Activated B cell treated with CpG ODN at 0.5 μM for 24 hours (primary cell): Measurements from ENCODE around the gene OR4D2. TPM values are rescaled to one million over a fixed set of nuclear protein-coding genes. Genes with fewer than 3 reads are reported as not detected.

Source experiments
- ATAC-seq: fragments of 200-7000 bp; cut with Tn5 transposase; one replicate; pipeline ENCODE4 v1.10.0; 2021; ENCODE audit warnings: low read depth, mild to moderate bottlenecking, moderate library complexity
- CTCF ChIA-PET: fragments of 350-600 bp; sonication (Branson Sonifier 250); formaldehyde crosslinking; loops from one replicate; lab custom pipeline; 2021; ENCODE audit warnings: antibody characterized with exemption; lab: Charles Lee
- POLR2A ChIA-PET: fragments of 350-600 bp; sonication (Branson Sonifier 250); formaldehyde crosslinking; loops from one replicate; lab custom pipeline; 2021; ENCODE audit warnings: antibody characterized with exemption; lab: Charles Lee
- DNase-seq: peaks from one replicate; pipeline ENCODE4 v3.0.0; 2022
- H3K27ac Mint-ChIP-seq: one replicate; pipeline ENCODE4 v1.8.0; 2020; ENCODE audit warnings: mixed read lengths
- H3K27me3 Mint-ChIP-seq: one replicate; pipeline ENCODE4 v1.8.0; 2021; ENCODE audit warnings: mixed read lengths
- H3K36me3 Mint-ChIP-seq: one replicate; pipeline ENCODE4 v1.8.0; 2021; ENCODE audit warnings: low read depth, mixed read lengths
- H3K4me1 Mint-ChIP-seq: one replicate; pipeline ENCODE4 v1.8.0; 2021; ENCODE audit warnings: mixed read lengths
- H3K4me3 Mint-ChIP-seq: one replicate; pipeline ENCODE4 v1.8.0; 2020; ENCODE audit warnings: mild to moderate bottlenecking, mixed read lengths
- H3K9me3 Mint-ChIP-seq: one replicate; pipeline ENCODE4 v1.8.0; 2020; ENCODE audit warnings: mixed read lengths
- intact Hi-C: fragments of 100-400 bp; cut with micrococcal nuclease; formaldehyde crosslinking; loops from one replicate; pipeline ENCODE4 v1.15.1; 2024
- total RNA-seq: library from RNA; stranded (reverse); gene quantifications from 2 replicates; pipeline ENCODE4 v1.2.3, GENCODE V29; 2022
- TF ChIP-seq, protein P1 (sequence below): fragments of 200-600 bp; IDR thresholded peaks from one replicate; pipeline ENCODE4 v1.8.0; 2022; ENCODE audit warnings: antibody characterized with exemption, mild to moderate bottlenecking

OR4D2 gene
- total RNA-seq, 1 donor from 2014 or later, result not detected

DNA sequence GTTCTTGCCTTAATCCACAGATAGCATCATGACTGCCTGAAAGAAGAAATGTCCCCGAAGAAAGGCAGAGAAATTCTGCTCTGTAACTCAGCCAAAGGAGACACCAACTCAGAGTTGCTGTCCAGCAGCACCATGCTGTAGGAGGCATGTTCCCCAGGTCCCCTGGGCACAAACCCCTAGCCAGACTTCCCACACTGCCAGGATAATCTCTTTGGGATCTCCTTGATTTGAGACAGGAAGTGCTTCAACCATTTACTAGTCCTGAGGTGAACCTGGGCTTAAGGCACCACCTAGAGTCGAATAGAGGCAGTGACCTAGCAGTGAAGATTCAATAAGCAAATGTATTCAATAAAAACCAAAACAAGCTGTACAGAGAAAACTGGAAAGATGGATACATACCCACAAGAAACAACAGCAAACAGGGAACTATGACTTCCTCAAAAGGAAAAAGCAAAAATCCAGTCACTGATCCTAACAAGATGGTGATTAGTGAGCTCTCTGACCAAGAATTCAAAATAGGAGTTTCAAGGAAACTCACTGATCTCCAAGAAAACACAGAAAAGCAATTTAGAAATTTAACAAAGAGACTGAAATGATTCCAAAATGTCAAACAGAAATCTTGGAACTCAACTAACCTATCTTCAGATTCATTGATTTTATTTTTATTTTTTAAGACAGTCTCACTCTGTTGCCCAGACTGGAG lies 5.7 kb downstream of the OR4D2 start:
- Mint-ChIP-seq H3K4me1 (no peaks in the 10 kb centered on the region), H3K4me3 (no peak overlapping the region), H3K27ac (no peak overlapping the region), H3K9me3 (no peaks in the 10 kb centered on the region), H3K27me3 (peaks cover 42% of the 10 kb centered on the region), H3K36me3 (no peaks in the 10 kb centered on the region)
- DNase-seq, result no peak
- ChIA-PET POLR2A (no interaction called here), CTCF (no interaction called here)
- no peak for ATAC-seq
- intact Hi-C loops, result no loop called here
- TF ChIP-seq, protein P1, sequence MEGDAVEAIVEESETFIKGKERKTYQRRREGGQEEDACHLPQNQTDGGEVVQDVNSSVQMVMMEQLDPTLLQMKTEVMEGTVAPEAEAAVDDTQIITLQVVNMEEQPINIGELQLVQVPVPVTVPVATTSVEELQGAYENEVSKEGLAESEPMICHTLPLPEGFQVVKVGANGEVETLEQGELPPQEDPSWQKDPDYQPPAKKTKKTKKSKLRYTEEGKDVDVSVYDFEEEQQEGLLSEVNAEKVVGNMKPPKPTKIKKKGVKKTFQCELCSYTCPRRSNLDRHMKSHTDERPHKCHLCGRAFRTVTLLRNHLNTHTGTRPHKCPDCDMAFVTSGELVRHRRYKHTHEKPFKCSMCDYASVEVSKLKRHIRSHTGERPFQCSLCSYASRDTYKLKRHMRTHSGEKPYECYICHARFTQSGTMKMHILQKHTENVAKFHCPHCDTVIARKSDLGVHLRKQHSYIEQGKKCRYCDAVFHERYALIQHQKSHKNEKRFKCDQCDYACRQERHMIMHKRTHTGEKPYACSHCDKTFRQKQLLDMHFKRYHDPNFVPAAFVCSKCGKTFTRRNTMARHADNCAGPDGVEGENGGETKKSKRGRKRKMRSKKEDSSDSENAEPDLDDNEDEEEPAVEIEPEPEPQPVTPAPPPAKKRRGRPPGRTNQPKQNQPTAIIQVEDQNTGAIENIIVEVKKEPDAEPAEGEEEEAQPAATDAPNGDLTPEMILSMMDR, result no peak

DNA sequence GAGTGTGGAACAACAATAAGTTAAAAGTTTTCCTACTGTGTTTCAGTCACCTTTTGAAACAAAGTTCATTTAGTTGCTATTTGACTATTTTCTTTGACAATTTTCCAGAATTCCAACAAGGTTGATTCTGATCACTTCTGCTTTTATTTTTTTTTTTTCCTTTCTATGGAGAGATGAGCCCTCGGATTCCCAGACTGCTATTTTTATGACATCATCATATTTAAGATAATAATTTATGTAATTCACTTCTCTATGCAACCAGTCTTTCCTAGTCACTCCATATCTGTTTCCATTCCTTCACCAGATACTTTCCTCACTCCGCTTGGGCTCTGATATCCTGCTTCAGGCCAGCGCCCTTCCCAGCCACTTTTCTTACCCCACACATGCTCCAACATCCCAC lies 8.1 kb downstream of the OR4D2 start:
- ChIA-PET CTCF (no interaction called here), POLR2A (no interaction called here)
- TF ChIP-seq, protein P1, result no peak

DNA sequence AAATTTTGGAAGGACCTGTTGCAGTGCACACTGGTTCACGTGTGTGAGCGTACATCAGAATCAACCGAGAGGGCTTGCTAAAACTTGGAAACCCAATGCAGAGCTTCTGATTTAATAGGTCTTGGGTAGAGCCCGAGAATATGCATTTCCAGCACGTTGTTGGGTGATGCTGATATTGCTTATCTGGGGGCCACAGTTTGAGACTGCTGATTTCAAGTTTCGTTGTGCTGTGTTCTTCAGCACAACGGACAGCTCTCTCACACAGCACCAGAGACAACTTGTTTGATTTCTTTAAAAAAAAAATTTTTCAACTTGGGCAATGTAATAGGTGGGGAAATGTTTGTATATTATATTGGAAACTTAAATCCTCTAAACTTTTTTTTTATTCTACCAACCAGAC lies 9.4 kb downstream of the OR4D2 start:
- H3K4me3 Mint-ChIP-seq, result no peak overlapping the region
- DNase-seq (no peak), ATAC-seq (no peak)
- peaks cover 34% of the 10 kb centered on the region for H3K27me3 Mint-ChIP-seq
- intact Hi-C loops, result no loop called here
- no peak overlapping the region for H3K27ac Mint-ChIP-seq
- H3K9me3 Mint-ChIP-seq, result no peaks in the 10 kb centered on the region
- H3K4me1 Mint-ChIP-seq, result peaks cover 3% of the 10 kb centered on the region
- TF ChIP-seq, protein P1, result no peak
- no peaks in the 10 kb centered on the region for H3K36me3 Mint-ChIP-seq
- ChIA-PET CTCF (no interaction called here), POLR2A (no interaction called here)

More for the DNA sequence above, 8.1 kb downstream of the OR4D2 start:
- DNase-seq (no peak), ATAC-seq (no peak)
- Mint-ChIP-seq H3K36me3 (no peaks in the 10 kb centered on the region), H3K27me3 (peaks cover 38% of the 10 kb centered on the region), H3K4me3 (no peak overlapping the region), H3K27ac (no peak overlapping the region), H3K4me1 (no peaks in the 10 kb centered on the region), H3K9me3 (no peaks in the 10 kb centered on the region)
- intact Hi-C loops, result no loop called here

DNA sequence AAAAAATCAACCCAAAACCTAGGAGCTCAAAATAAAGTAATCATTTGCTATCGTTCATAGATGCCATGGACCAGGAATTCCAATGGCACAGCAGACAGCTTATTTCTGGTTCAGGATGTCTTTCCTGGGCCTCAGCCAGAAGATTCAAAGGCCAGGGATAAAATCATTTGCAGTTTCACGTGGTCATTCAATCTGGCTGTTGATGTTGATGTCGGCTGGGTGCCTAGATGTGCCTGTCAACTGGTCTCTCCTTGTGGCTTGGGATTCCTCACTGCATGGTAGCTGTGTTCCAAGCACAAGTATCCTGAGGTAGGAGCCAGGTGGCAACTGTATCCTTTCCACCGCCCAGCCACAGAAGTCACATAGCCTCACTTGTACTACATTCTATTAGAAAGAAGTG lies 15.0 kb downstream of the OR4D2 start:
- no peak for ATAC-seq
- Mint-ChIP-seq H3K27me3 (peaks cover 22% of the 10 kb centered on the region), H3K27ac (no peak overlapping the region), H3K36me3 (no peaks in the 10 kb centered on the region), H3K9me3 (no peaks in the 10 kb centered on the region), H3K4me3 (no peak overlapping the region), H3K4me1 (peaks cover 23% of the 10 kb centered on the region)
- CTCF ChIA-PET, result no interaction called here
- POLR2A ChIA-PET, result no interaction called here
- DNase-seq, result no peak
- intact Hi-C loops, result no loop called here
- TF ChIP-seq, protein P1, result no peak

DNA sequence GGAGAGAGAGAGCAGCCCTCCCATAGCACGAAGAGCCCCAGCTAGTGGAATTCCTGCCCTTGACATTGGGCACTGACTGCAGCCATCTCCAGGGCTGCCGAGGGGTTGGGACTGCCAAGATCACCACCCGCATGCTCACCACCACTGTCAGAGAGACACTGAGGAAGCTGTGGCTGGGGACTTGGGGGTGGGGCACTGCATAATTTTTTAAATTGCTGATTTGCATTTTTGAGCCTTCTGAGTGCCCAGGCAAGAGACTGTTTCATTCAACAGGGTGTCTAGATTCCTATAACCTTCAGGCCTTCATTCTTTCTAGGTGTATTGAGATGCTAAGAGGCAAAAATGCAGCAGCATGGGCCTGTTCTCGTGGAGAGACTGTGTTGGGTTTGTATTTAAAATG lies 16.7 kb downstream of the OR4D2 start:
- ATAC-seq (no peak), DNase-seq (no peak)
- Mint-ChIP-seq H3K9me3 (no peaks in the 10 kb centered on the region), H3K36me3 (no peaks in the 10 kb centered on the region), H3K4me3 (no peak overlapping the region), H3K27me3 (peaks cover 10% of the 10 kb centered on the region), H3K4me1 (peaks cover 23% of the 10 kb centered on the region), H3K27ac (no peak overlapping the region)
- CTCF ChIA-PET, result no interaction called here
- TF ChIP-seq, protein P1, result no peak
- POLR2A ChIA-PET, result no interaction called here
- intact Hi-C loops, result no loop called here
